H1 (cell line): ENCODE results near the gene EIF4EBP3.

Source experiments
- CBX8 ChIP-seq: fragments of 300-800, 300-1000 bp; sonication (generic); IDR thresholded peaks from 2 replicates; pipeline ENCODE4 v1.7.1; 2016; ENCODE audit warnings: low read depth, low read length, borderline replicate concordance
- CTCF ChIP-seq, 3 experiments: IDR thresholded peaks; 1 replicate in 2 of 3; 2 replicates in 1 of 3; pipeline versions ENCODE4 v1.5.1 to v1.6.1; 2011; ENCODE audit warnings: low read length in 3 of 3, mild to moderate bottlenecking in 3 of 3, inconsistent platforms in 2 of 3, low read depth in 1 of 3, moderate library complexity in 1 of 3; ENCODE audit not compliant: insufficient read depth in 1 of 3; ENCODE audit errors: control extremely low read depth in 1 of 3
- EP300 ChIP-seq, 2 experiments: IDR thresholded peaks; 1 replicate in 1 of 2; 2 replicates in 1 of 2; pipeline ENCODE4 v1.6.1; 2011 to 2012; ENCODE audit warnings: low read depth in 2 of 2, low read length in 2 of 2, mild to moderate bottlenecking in 2 of 2, borderline replicate concordance in 1 of 2, inconsistent platforms in 1 of 2, moderate library complexity in 1 of 2
- GABPA ChIP-seq: IDR thresholded peaks from 2 replicates; pipeline ENCODE4 v1.6.1; 2011; ENCODE audit warnings: mild to moderate bottlenecking, low read length, moderate library complexity, borderline replicate concordance; ENCODE audit not compliant: insufficient read depth
- POLR2A ChIP-seq, 2 experiments: IDR thresholded peaks; 1 replicate in 1 of 2; 2 replicates in 1 of 2; pipeline ENCODE4 v1.6.1; 2011; ENCODE audit warnings: low read depth in 2 of 2, low read length in 2 of 2, mild to moderate bottlenecking in 2 of 2; ENCODE audit errors: control extremely low read depth in 1 of 2
- POLR2AphosphoS5 ChIP-seq: IDR thresholded peaks from 2 replicates; pipeline ENCODE4 v1.6.1; 2011; ENCODE audit warnings: low read depth, low read length
- RFX5 ChIP-seq: IDR thresholded peaks from 2 replicates; pipeline ENCODE4 v1.6.1; 2011; ENCODE audit warnings: low read depth, low read length, improper control_type of control experiment, borderline replicate concordance
- SP4 ChIP-seq: IDR thresholded peaks from 2 replicates; pipeline ENCODE4 v1.6.1; 2012; ENCODE audit warnings: low read length, inconsistent platforms
- TEAD4 ChIP-seq: IDR thresholded peaks from 2 replicates; pipeline ENCODE4 v1.6.1; 2012; ENCODE audit warnings: low read depth, low read length, inconsistent platforms, mixed read lengths
- YY1 ChIP-seq: IDR thresholded peaks from 2 replicates; pipeline ENCODE4 v1.6.1; 2011; ENCODE audit warnings: low read depth, mild to moderate bottlenecking, low read length
- ZNF274 ChIP-seq: IDR thresholded peaks from 2 replicates; pipeline ENCODE4 v1.7.0; 2012; ENCODE audit warnings: low read length, borderline replicate concordance; ENCODE audit errors: extremely low read depth
- TF ChIP-seq, protein P1 (sequence below): IDR thresholded peaks from 2 replicates; pipeline ENCODE4 v1.6.1; 2012; ENCODE audit warnings: inconsistent platforms

- no peak for TF ChIP-seq GABPA
- no peak for TF ChIP-seq RFX5
- TF ChIP-seq CTCF (IDR thresholded peaks at IDR 0.05; ENCODE audit: control extremely low read depth in 1 of 3, insufficient read depth in 1 of 3, low read depth in 1 of 3, low read length in 3 of 3) = no peak
- TF ChIP-seq YY1 = no peak
- no peak for TF ChIP-seq POLR2A (IDR thresholded peaks at IDR 0.05; ENCODE audit: control extremely low read depth in 1 of 2, low read depth in 2 of 2, low read length in 2 of 2)
- TF ChIP-seq SP4 = no peak
- TF ChIP-seq EP300 (IDR thresholded peaks at IDR 0.05; ENCODE audit: borderline replicate concordance in 1 of 2, low read depth in 2 of 2, low read length in 2 of 2) = no peak
- TF ChIP-seq TEAD4 = no peak
- no peak for TF ChIP-seq ZNF274
- TF ChIP-seq POLR2AphosphoS5 = no peak
- TF ChIP-seq, protein P1, sequence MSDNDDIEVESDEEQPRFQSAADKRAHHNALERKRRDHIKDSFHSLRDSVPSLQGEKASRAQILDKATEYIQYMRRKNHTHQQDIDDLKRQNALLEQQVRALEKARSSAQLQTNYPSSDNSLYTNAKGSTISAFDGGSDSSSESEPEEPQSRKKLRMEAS = no peak
- TF ChIP-seq CBX8 = no peak
Observed at GRCh38 chr5:140567871-140568270, 20.4 kb downstream of the EIF4EBP3 start.
